HG03432 (cell line): Measurements from ENCODE around the gene COL4A6.

Experiments used
- ATAC-seq: cut with Tn5 transposase; IDR thresholded peaks from one replicate; pipeline ENCODE4 v1.9.1; 2021; ENCODE audit warnings: mild to moderate bottlenecking, moderate library complexity; ENCODE audit not compliant: unreplicated experiment

COL4A6 gene

GRCh38 chrX:108341947-108342346, 96.3 kb downstream of the COL4A6 start:
- no peak for ATAC-seq

- ATAC-seq: no peak
These were observed 105.9 kb downstream of the COL4A6 start for GRCh38 chrX:108332281-108332680.

GRCh38 chrX:108331126-108331909, 106.9 kb downstream of the COL4A6 start:
- ATAC-seq: no peak

GRCh38 chrX:108323751-108324150, 114.5 kb downstream of the COL4A6 start:
- ATAC-seq: no peak

- ATAC-seq: no peak
These were observed 116.0 kb downstream of the COL4A6 start for GRCh38 chrX:108322234-108322633.

- no peak for ATAC-seq
These were observed 121.8 kb downstream of the COL4A6 start for GRCh38 chrX:108316456-108316855.

- no peak for ATAC-seq
These were observed 124.6 kb downstream of the COL4A6 start for GRCh38 chrX:108313669-108314068.

- ATAC-seq: no peak
These were observed 125.3 kb downstream of the COL4A6 start for GRCh38 chrX:108312957-108313356.

- no peak for ATAC-seq
These were observed 126.2 kb downstream of the COL4A6 start for GRCh38 chrX:108312011-108312410.

- ATAC-seq: no peak
These were observed 127.7 kb downstream of the COL4A6 start for GRCh38 chrX:108310506-108310905.

- ATAC-seq: no peak
These were observed 129.1 kb downstream of the COL4A6 start for GRCh38 chrX:108309144-108309543.

- no peak for ATAC-seq
These were observed 130.8 kb downstream of the COL4A6 start for GRCh38 chrX:108307132-108308085.

- ATAC-seq: no peak
These were observed 132.1 kb downstream of the COL4A6 start for GRCh38 chrX:108306086-108306485.

GRCh38 chrX:108304757-108305156, 133.5 kb downstream of the COL4A6 start:
- no peak for ATAC-seq

GRCh38 chrX:108304210-108304609, 134.0 kb downstream of the COL4A6 start:
- peak; percentile 39 for ATAC-seq

GRCh38 chrX:108303682-108304081, 134.5 kb downstream of the COL4A6 start:
- ATAC-seq: no peak

- peak; percentile 14 for ATAC-seq
These were observed 138.5 kb downstream of the COL4A6 start for GRCh38 chrX:108299704-108300103.

- peak; percentile 81 for ATAC-seq
These were observed 139.1 kb downstream of the COL4A6 start for GRCh38 chrX:108299101-108299591.

- ATAC-seq: no peak
These were observed 140.0 kb downstream of the COL4A6 start for GRCh38 chrX:108298165-108298602.

GRCh38 chrX:108297290-108297689, 140.9 kb downstream of the COL4A6 start:
- ATAC-seq: no peak

- no peak for ATAC-seq
These were observed 146.2 kb downstream of the COL4A6 start for GRCh38 chrX:108292053-108292452.

GRCh38 chrX:108285918-108286317, 152.3 kb downstream of the COL4A6 start:
- no peak for ATAC-seq
